CD14-positive monocyte (primary cell): ENCODE data around the gene SNX9. TPM values are rescaled to one million over a fixed set of nuclear protein-coding genes. Genes with fewer than 3 reads are reported as not detected.

Experiments used
- DNase-seq, 3 donors: peaks; one replicate each; pipeline ENCODE4 v3.0.0-alpha.2; 2011 to 2022
- H2AFZ ChIP-seq: 2 replicates; pipeline ENCODE4 v1.6.0; 2012; ENCODE audit warnings: mild to moderate bottlenecking, low read depth, low read length, inconsistent platforms; ENCODE audit not compliant: insufficient read depth, poor library complexity, severe bottlenecking
- H3K27ac ChIP-seq, 2 donors: 1 replicate in 1 of 2; 2 replicates in 1 of 2; pipeline ENCODE4 v1.5.1; 2012 to 2013; ENCODE audit warnings: low read length in 2 of 2, control low read depth in 1 of 2, inconsistent platforms in 1 of 2, low read depth in 1 of 2, mild to moderate bottlenecking in 1 of 2
- H3K27me3 ChIP-seq, 2 donors: one replicate each; pipeline versions ENCODE4 v1.6.0 to v1.6.1; 2011 to 2013; ENCODE audit warnings: low read length in 2 of 2; ENCODE audit not compliant: control insufficient read depth in 2 of 2, insufficient read depth in 2 of 2
- H3K36me3 ChIP-seq, 2 donors: replicated peaks in 1 of 2; 1 replicate in 1 of 2; 2 replicates in 1 of 2; pipeline versions ENCODE4 v1.5.1 to v1.6.1; 2012 to 2013; ENCODE audit warnings: low read length in 2 of 2, control low read depth in 1 of 2, inconsistent platforms in 1 of 2, mild to moderate bottlenecking in 1 of 2; ENCODE audit not compliant: insufficient read depth in 2 of 2, control insufficient read depth in 1 of 2
- H3K4me1 ChIP-seq, 2 donors: 1 replicate in 1 of 2; 2 replicates in 1 of 2; pipeline versions ENCODE4 v1.5.1 to v1.6.1; 2012 to 2013; ENCODE audit warnings: low read length in 2 of 2, control low read depth in 1 of 2, inconsistent platforms in 1 of 2, mild to moderate bottlenecking in 1 of 2, moderate library complexity in 1 of 2; ENCODE audit not compliant: insufficient read depth in 2 of 2, control insufficient read depth in 1 of 2
- H3K4me2 ChIP-seq: replicated peaks from 2 replicates; pipeline ENCODE3; 2012; ENCODE audit warnings: low read length, moderate library complexity, mild to moderate bottlenecking; ENCODE audit not compliant: poor library complexity, severe bottlenecking; ENCODE audit errors: extremely low read depth
- H3K4me3 ChIP-seq, 3 experiments: fragments of 200-600 bp in 1 of 3; sonication (generic) in 1 of 3; replicated peaks in 1 of 3; 1 replicate in 2 of 3; 2 replicates in 1 of 3; pipeline ENCODE4 v1.5.1; 2011 to 2013; ENCODE audit warnings: low read length in 3 of 3, mild to moderate bottlenecking in 3 of 3, control low read depth in 2 of 3, low read depth in 2 of 3, inconsistent platforms in 1 of 3, moderate library complexity in 1 of 3
- H3K79me2 ChIP-seq: 2 replicates; pipeline ENCODE4 v1.6.0; 2012; ENCODE audit warnings: mild to moderate bottlenecking, control low read depth, inconsistent platforms, low read length, moderate library complexity; ENCODE audit not compliant: insufficient read depth
- H3K9ac ChIP-seq: 2 replicates; pipeline ENCODE4 v1.6.0; 2017; ENCODE audit warnings: low read length, mild to moderate bottlenecking; ENCODE audit not compliant: insufficient read depth, poor library complexity, severe bottlenecking
- H3K9me3 ChIP-seq, 2 donors: replicated peaks in 1 of 2; 1 replicate in 1 of 2; 2 replicates in 1 of 2; pipeline versions ENCODE4 v1.5.1 to v1.6.1; 2012 to 2013; ENCODE audit warnings: low read length in 2 of 2, control low read depth in 1 of 2; ENCODE audit not compliant: control insufficient read depth in 1 of 2, insufficient read depth in 1 of 2
- H4K20me1 ChIP-seq: 2 replicates; pipeline ENCODE4 v1.6.0; 2012; ENCODE audit warnings: mild to moderate bottlenecking, low read length, control low read depth, moderate library complexity; ENCODE audit not compliant: insufficient read depth
- H3K27ac Mint-ChIP-seq, 7 donors: one replicate each; pipeline ENCODE4 v1.8.0; 2020; ENCODE audit warnings: mild to moderate bottlenecking in 7 of 7, mixed read lengths in 7 of 7, moderate library complexity in 6 of 7, inconsistent platforms in 2 of 7
- H3K27me3 Mint-ChIP-seq, 3 donors: one replicate each; pipeline ENCODE4 v1.8.0; 2021 to 2022; ENCODE audit warnings: low read depth in 3 of 3, mild to moderate bottlenecking in 3 of 3, mixed read lengths in 3 of 3, moderate library complexity in 3 of 3, inconsistent platforms in 1 of 3
- H3K36me3 Mint-ChIP-seq, 2 donors: one replicate each; pipeline ENCODE4 v1.8.0; 2020; ENCODE audit warnings: mixed read lengths in 2 of 2, inconsistent platforms in 1 of 2, mild to moderate bottlenecking in 1 of 2
- H3K4me1 Mint-ChIP-seq: one replicate; pipeline ENCODE4 v1.8.0; 2020; ENCODE audit warnings: mild to moderate bottlenecking, mixed read lengths
- H3K4me3 Mint-ChIP-seq, 2 donors: one replicate each; pipeline ENCODE4 v1.8.0; 2020; ENCODE audit warnings: mild to moderate bottlenecking in 2 of 2, mixed read lengths in 2 of 2, moderate library complexity in 1 of 2
- H3K9me3 Mint-ChIP-seq, 7 donors: one replicate each; pipeline ENCODE4 v1.8.0; 2020 to 2022; ENCODE audit warnings: mixed read lengths in 7 of 7, mild to moderate bottlenecking in 6 of 7, moderate library complexity in 6 of 7, inconsistent platforms in 2 of 7
- CTCF ChIP-seq: fragments of 200-600 bp; IDR thresholded peaks from one replicate; pipeline ENCODE4 v1.8.0; 2022; ENCODE audit warnings: antibody characterized with exemption, mild to moderate bottlenecking
- WGBS: methylation state at CpG from one replicate; pipeline ENCODE4 v1.1.5; 2013; ENCODE audit warnings: missing lambda C conversion rate; ENCODE audit not compliant: insufficient coverage; 5-methylcytosine and 5-hydroxymethylcytosine counted together
- intact Hi-C, 2 donors: fragments of 100-400 bp; cut with micrococcal nuclease; formaldehyde crosslinking; loops; one replicate each; pipeline versions ENCODE4 v1.15.0 to v1.15.1; 2023
- polyA plus RNA-seq, 3 donors: library from polyadenylated mRNA; depleted of rRNA in 1 of 3; unstranded in 2 of 3; stranded (reverse) in 1 of 3; fragments of 300-500 nt in 2 of 3; fragments of >200 nt in 1 of 3; fragmentation: Illumina TruSeq in 2 of 3; gene quantifications; 1 replicate in 2 of 3; 2 replicates in 1 of 3; pipeline ENCODE4 v1.2.3, GENCODE V29; 2012 to 2021

SNX9 gene
- polyA plus RNA-seq, 3 donors: 5.5 to 8.1 (median 7.2) TPM

GRCh38 chr6:157887892-157888291 lies 64.8 kb downstream of the SNX9 start:
- no peak for DNase-seq
- Histone ChIP-seq H3K4me1 (peaks cover 10% of the 10 kb centered on the region in 2 donors), H3K36me3 (peaks cover 0 to 19% of the 10 kb centered on the region in 2 donors), H3K9ac (no peak overlapping the region), H3K27ac (no peak overlapping the region), H2AFZ (no peak overlapping the region), H4K20me1 (no peaks in the 10 kb centered on the region), H3K4me2 (no peak overlapping the region), H3K9me3 (no peaks in the 10 kb centered on the region), H3K4me3 (no peak overlapping the region), H3K27me3 (no peaks in the 10 kb centered on the region), H3K79me2 (no peaks in the 10 kb centered on the region)
- 93% methylated on average over 3 of the region's 4 CpGs for WGBS
- Mint-ChIP-seq H3K27me3 (peaks cover 0 to 1% (median 1%) of the 10 kb centered on the region in 3 donors), H3K9me3 (no peaks in the 10 kb centered on the region), H3K27ac (no peak overlapping the region), H3K4me1 (peaks cover 15% of the 10 kb centered on the region), H3K36me3 (peaks cover 25% of the 10 kb centered on the region in 2 donors), H3K4me3 (no peak overlapping the region)
- no peak for TF ChIP-seq CTCF
- intact Hi-C loops: no loop called here

GRCh38 chr6:157891544-157892362 lies 68.7 kb downstream of the SNX9 start:
- intact Hi-C loops: no loop called here
- no peaks in the 10 kb centered on the region for H3K9me3 ChIP-seq
- no peaks in the 10 kb centered on the region for H3K79me2 ChIP-seq
- peaks cover 0 to 1% (median 1%) of the 10 kb centered on the region in 3 donors for H3K27me3 Mint-ChIP-seq
- H3K36me3 Mint-ChIP-seq: peaks cover 23 to 24% of the 10 kb centered on the region in 2 donors
- H3K4me2 ChIP-seq: no peak overlapping the region
- H3K9me3 Mint-ChIP-seq: no peaks in the 10 kb centered on the region
- peak; percentile 12 to 30 (median 27) for DNase-seq
- H3K4me3 Mint-ChIP-seq: peak overlapping the region in 1 of 2 donors; percentile 39
- H2AFZ ChIP-seq: no peak overlapping the region
- H3K4me3 ChIP-seq: no peak overlapping the region
- H3K27ac ChIP-seq: no peak overlapping the region
- peaks cover 0 to 14% of the 10 kb centered on the region in 2 donors for H3K36me3 ChIP-seq
- H3K27ac Mint-ChIP-seq: peak overlapping the region in 4 of 7 donors; percentile 0 to 50 (median 8)
- no peaks in the 10 kb centered on the region for H4K20me1 ChIP-seq
- peaks cover 6 to 10% of the 10 kb centered on the region in 2 donors for H3K4me1 ChIP-seq
- H3K4me1 Mint-ChIP-seq: peaks cover 11% of the 10 kb centered on the region
- H3K9ac ChIP-seq: no peak overlapping the region
- 49% methylated on average over 9 of the region's 9 CpGs for WGBS
- no peaks in the 10 kb centered on the region for H3K27me3 ChIP-seq
- TF ChIP-seq CTCF: no peak
